T-cell (primary cell): ENCODE measurements around the gene ATP1A2. TPM values are rescaled to one million over a fixed set of nuclear protein-coding genes. Genes with fewer than 3 reads are reported as not detected.

ENCODE experiments used
- ATAC-seq, 4 experiments: fragments of 200-7000 bp in 3 of 4; fragments of 150-1000 bp in 1 of 4; cut with Tn5 transposase; replicated peaks in 1 of 4; 1 replicate in 3 of 4; 2 replicates in 1 of 4; pipeline ENCODE4 v1.10.0; 2021; ENCODE audit warnings: moderate library complexity in 3 of 4, mild to moderate bottlenecking in 2 of 4, moderate number of reproducible peaks in 1 of 4
- CTCF ChIA-PET, 2 donors: fragments of 300-600 bp; sonication (Branson Sonifier 250); formaldehyde crosslinking; loops; one replicate each; lab custom pipeline; 2022; ENCODE audit warnings: antibody characterized with exemption in 2 of 2; lab: Charles Lee
- POLR2A ChIA-PET, 2 donors: fragments of 300-600 bp; sonication (Branson Sonifier 250); formaldehyde crosslinking; loops; one replicate each; lab custom pipeline; 2022; ENCODE audit warnings: antibody characterized with exemption in 2 of 2; lab: Charles Lee
- DNase-seq, 35 experiments: peaks; one replicate each; pipeline versions ENCODE4 v3.0.0 to v3.0.0-alpha.2; 2013 to 2023
- H3K27ac ChIP-seq: one replicate; pipeline ENCODE4 v1.5.1; 2013; ENCODE audit warnings: low read length
- H3K27me3 ChIP-seq, 2 experiments: replicated peaks in 1 of 2; 1 replicate in 1 of 2; 2 replicates in 1 of 2; pipeline versions ENCODE4 v1.6.1 to v1.7.0; 2013; ENCODE audit warnings: low read length in 1 of 2, mixed read lengths in 1 of 2; ENCODE audit not compliant: control insufficient read depth in 2 of 2, insufficient read depth in 2 of 2; ENCODE audit errors: extremely low read depth in 1 of 2
- H3K36me3 ChIP-seq, 2 donors: 1 replicate in 1 of 2; 2 replicates in 1 of 2; pipeline versions ENCODE4 v1.6.1 to v1.7.0; 2013; ENCODE audit warnings: low read length in 1 of 2; ENCODE audit not compliant: control insufficient read depth in 2 of 2, insufficient read depth in 1 of 2; ENCODE audit errors: extremely low read depth in 1 of 2
- H3K4me1 ChIP-seq, 2 experiments: 1 replicate in 1 of 2; 2 replicates in 1 of 2; pipeline versions ENCODE4 v1.6.1 to v1.7.0; 2013; ENCODE audit warnings: low read length in 2 of 2, mixed read lengths in 1 of 2; ENCODE audit not compliant: insufficient read depth in 2 of 2, control insufficient read depth in 1 of 2; ENCODE audit errors: extremely low read depth in 1 of 2
- H3K4me3 ChIP-seq, 2 donors: 1 replicate in 1 of 2; 2 replicates in 1 of 2; pipeline versions ENCODE4 v1.5.1 to v1.7.0; 2013; ENCODE audit warnings: mild to moderate bottlenecking in 2 of 2, low read length in 1 of 2, moderate library complexity in 1 of 2; ENCODE audit not compliant: control insufficient read depth in 1 of 2; ENCODE audit errors: extremely low read depth in 1 of 2
- H3K9me3 ChIP-seq: 2 replicates; pipeline ENCODE4 v1.7.0; 2013
- H3K27ac Mint-ChIP-seq, 2 donors: one replicate each; pipeline ENCODE4 v1.8.0; 2020 to 2021; ENCODE audit warnings: mild to moderate bottlenecking in 2 of 2, mixed read lengths in 2 of 2
- H3K27me3 Mint-ChIP-seq, 2 donors: one replicate each; pipeline ENCODE4 v1.8.0; 2021 to 2022; ENCODE audit warnings: mixed read lengths in 2 of 2
- H3K36me3 Mint-ChIP-seq: one replicate; pipeline ENCODE4 v1.8.0; 2021; ENCODE audit warnings: mixed read lengths
- H3K4me1 Mint-ChIP-seq, 3 donors: one replicate each; pipeline ENCODE4 v1.8.0; 2020 to 2022; ENCODE audit warnings: mixed read lengths in 3 of 3, mild to moderate bottlenecking in 1 of 3
- H3K4me3 Mint-ChIP-seq, 3 donors: one replicate each; pipeline ENCODE4 v1.8.0; 2020 to 2022; ENCODE audit warnings: mild to moderate bottlenecking in 3 of 3, mixed read lengths in 3 of 3, moderate library complexity in 3 of 3
- H3K9me3 Mint-ChIP-seq, 3 donors: one replicate each; pipeline ENCODE4 v1.8.0; 2020 to 2022; ENCODE audit warnings: mixed read lengths in 3 of 3
- WGBS: methylation state at CpG from one replicate; pipeline ENCODE4 v1.1.5; 2013; ENCODE audit warnings: missing lambda C conversion rate; ENCODE audit not compliant: insufficient coverage; 5-methylcytosine and 5-hydroxymethylcytosine counted together
- total RNA-seq, 35 experiments: library from RNA in 6 of 35; stranded (reverse) in 6 of 35; fragments of 120-200 nt in 1 of 35; gene quantifications; one replicate each; pipeline versions ENCODE4 v1.2.1 to v1.2.4 and lab custom pipeline; 2013 to 2026

Gene ATP1A2
- total RNA-seq, 5 donors from 2014 or later (not counting 1 experiment from before 2014, with no cell fraction given): 0.10 to 0.26 TPM; not detected in 3

- H3K27me3 Mint-ChIP-seq: no peaks in the 10 kb centered on the region
- WGBS: 2% methylated on average over 46 of the region's 64 CpGs
- ATAC-seq (peak; percentile 75 to 78 (median 77)), DNase-seq (peak; percentile 85 to 96 (median 92))
- peaks cover 62 to 69% (median 66%) of the 10 kb centered on the region in 3 donors for H3K4me1 Mint-ChIP-seq
- Histone ChIP-seq H3K36me3 (peaks cover 5 to 24% of the 10 kb centered on the region in 2 donors), H3K9me3 (no peaks in the 10 kb centered on the region), H3K4me3 (peak within 1 kb of the TSS; percentile 71 to 95), H3K27me3 (peaks cover 0 to 2% of the 10 kb centered on the region in 2 experiments), H3K4me1 (peaks cover 12 to 71% of the 10 kb centered on the region in 2 experiments), H3K27ac (peak within 1 kb of the TSS; percentile 99)
- ChIA-PET CTCF (interaction anchor here (0.5 to 4.6 kb wide), 13 partner anchors 10 to 194 kb away, joined by 3 to 26 read pairs (median 5); no protein-coding TSS in a partner anchor), POLR2A (interaction anchor here (0.6 to 1.2 kb wide), 3 partner anchors 13 to 1164 kb away, joined by 3 to 4 read pairs (median 3); no protein-coding TSS in a partner anchor)
- peaks cover 3% of the 10 kb centered on the region for H3K36me3 Mint-ChIP-seq
- peak within 1 kb of the TSS; percentile 94 to 98 for H3K27ac Mint-ChIP-seq
- H3K4me3 Mint-ChIP-seq: peak within 1 kb of the TSS; percentile 87 to 91 (median 89)
- no peaks in the 10 kb centered on the region for H3K9me3 Mint-ChIP-seq
These were observed 17.4 kb upstream of the ATP1A2 start, which contains the start of gene IGSF8 for GRCh38 chr1:160097911-160098851. Gene IGSF8 (minus strand): TSS chr1:160098619. CDS start chr1:160098472, 147 bp downstream.

- ATAC-seq: peak; percentile 86 to 91 (median 88)
- 1% methylated on average over 22 of the region's 40 CpGs for WGBS
- peak overlapping the region; percentile 99 for H3K27ac ChIP-seq
- peaks cover 0 to 2% of the 10 kb centered on the region in 2 experiments for H3K27me3 ChIP-seq
- H3K4me3 ChIP-seq: peak overlapping the region; percentile 60 to 65
- DNase-seq: peak; percentile 93 to 99 (median 98)
- Mint-ChIP-seq H3K9me3 (no peaks in the 10 kb centered on the region), H3K27me3 (no peaks in the 10 kb centered on the region), H3K4me3 (peak overlapping the region; percentile 68 to 91 (median 78)), H3K4me1 (peaks cover 62 to 64% (median 62%) of the 10 kb centered on the region in 3 donors), H3K36me3 (peaks cover 3% of the 10 kb centered on the region), H3K27ac (peak overlapping the region; percentile 94 to 98)
- ChIA-PET CTCF (interaction anchor here (0.8 to 4.6 kb wide), 10 partner anchors 11 to 192 kb away, joined by 3 to 26 read pairs (median 4); no protein-coding TSS in a partner anchor), POLR2A (interaction anchor here in 1 of 2 donors (0.6 kb wide), 1 partner anchor 392 kb away, joined by 4 read pairs; no protein-coding TSS in a partner anchor)
- peaks cover 5 to 17% of the 10 kb centered on the region in 2 donors for H3K36me3 ChIP-seq
- H3K4me1 ChIP-seq: peaks cover 12 to 66% of the 10 kb centered on the region in 2 experiments
- no peaks in the 10 kb centered on the region for H3K9me3 ChIP-seq
These were observed 16.6 kb upstream of the ATP1A2 start for GRCh38 chr1:160098852-160099561.

GRCh38 chr1:160099716-160100375 lies 15.7 kb upstream of the ATP1A2 start:
- DNase-seq (peak in 1 of 35 experiments; percentile 14), ATAC-seq (no peak)
- WGBS: 96% methylated on average over 2 of the region's 2 CpGs
- peaks cover 12 to 66% of the 10 kb centered on the region in 2 experiments for H3K4me1 ChIP-seq
- peaks cover 5 to 8% of the 10 kb centered on the region in 2 donors for H3K36me3 ChIP-seq
- Mint-ChIP-seq H3K9me3 (no peaks in the 10 kb centered on the region), H3K36me3 (peaks cover under 1% of the 10 kb centered on the region), H3K4me3 (peak overlapping the region; percentile 68 to 91 (median 78)), H3K27me3 (no peaks in the 10 kb centered on the region), H3K4me1 (peaks cover 54 to 57% (median 57%) of the 10 kb centered on the region in 3 donors), H3K27ac (peak overlapping the region; percentile 94 to 98)
- H3K9me3 ChIP-seq: no peaks in the 10 kb centered on the region
- peaks cover 0 to 2% of the 10 kb centered on the region in 2 experiments for H3K27me3 ChIP-seq
- ChIA-PET POLR2A (no interaction called here), CTCF (interaction anchor here (0.7 to 4.6 kb wide), 8 partner anchors 13 to 191 kb away, joined by 3 to 26 read pairs (median 6); partner anchors contain the start of gene PEX19 (in 1 of the 2))
- peak overlapping the region; percentile 99 for H3K27ac ChIP-seq
- no peak overlapping the region for H3K4me3 ChIP-seq

GRCh38 chr1:160101037-160101716 lies 14.4 kb upstream of the ATP1A2 start:
- 53% methylated on average over 2 of the region's 13 CpGs for WGBS
- Histone ChIP-seq H3K4me3 (no peak overlapping the region), H3K27ac (peak overlapping the region; percentile 99), H3K36me3 (no peaks in the 10 kb centered on the region), H3K27me3 (peaks cover 0 to 2% of the 10 kb centered on the region in 2 experiments), H3K4me1 (peaks cover 11 to 53% of the 10 kb centered on the region in 2 experiments), H3K9me3 (no peaks in the 10 kb centered on the region)
- peak in 3 of 4 experiments; percentile 10 to 47 (median 16) for ATAC-seq
- peaks cover 42 to 48% (median 47%) of the 10 kb centered on the region in 3 donors for H3K4me1 Mint-ChIP-seq
- H3K4me3 Mint-ChIP-seq: peak overlapping the region; percentile 11 to 60 (median 25)
- H3K27ac Mint-ChIP-seq: peak overlapping the region; percentile 94 to 98
- CTCF ChIA-PET: interaction anchor here (0.6 to 3.6 kb wide), 17 partner anchors 14 to 266 kb away, joined by 3 to 25 read pairs (median 3); partner anchors contain the start of genes DCAF8 (in 1 of the 2), NHLH1 (in 1 of the 2) and PEX19 (in 1 of the 2)
- H3K27me3 Mint-ChIP-seq: no peaks in the 10 kb centered on the region
- H3K9me3 Mint-ChIP-seq: no peaks in the 10 kb centered on the region
- no peaks in the 10 kb centered on the region for H3K36me3 Mint-ChIP-seq
- POLR2A ChIA-PET: interaction anchor here in 1 of 2 donors (0.7 kb wide), 1 partner anchor 191 kb away, joined by 4 read pairs; no protein-coding TSS in a partner anchor
- DNase-seq: peak; percentile 50 to 84 (median 65)
